Spinal cord (tissue), 10 donors: ENCODE results near the gene UNC79. TPM values are rescaled to one million over a fixed set of nuclear protein-coding genes. Genes with fewer than 3 reads are reported as not detected.

Experiments used
- DNase-seq, 6 donors: peaks; one replicate each; pipeline versions ENCODE4 v3.0.0 to v3.0.0-alpha.2; 2013 to 2015; ENCODE audit warnings: low spot score in 6 of 6, low read depth in 4 of 6
- H3K27ac ChIP-seq: one replicate; pipeline ENCODE4 v1.5.1; 2013; ENCODE audit warnings: low read depth, low read length, control low read depth
- H3K27me3 ChIP-seq: one replicate; pipeline ENCODE4 v1.6.1; 2013; ENCODE audit warnings: low read length; ENCODE audit not compliant: control insufficient read depth, insufficient read depth
- H3K36me3 ChIP-seq: one replicate; pipeline ENCODE4 v1.6.1; 2013; ENCODE audit warnings: low read length; ENCODE audit not compliant: control insufficient read depth, insufficient read depth
- H3K4me1 ChIP-seq: one replicate; pipeline ENCODE4 v1.6.1; 2013; ENCODE audit warnings: low read length; ENCODE audit not compliant: control insufficient read depth, insufficient read depth
- H3K4me3 ChIP-seq: one replicate; pipeline ENCODE4 v1.5.1; 2013; ENCODE audit warnings: low read depth, low read length, control low read depth
- H3K9me3 ChIP-seq: one replicate; pipeline ENCODE4 v1.6.1; 2013; ENCODE audit warnings: low read length; ENCODE audit not compliant: control insufficient read depth, insufficient read depth
- WGBS: methylation state at CpG from one replicate; pipeline ENCODE4 v1.1.5; 2013; ENCODE audit warnings: missing lambda C conversion rate; ENCODE audit not compliant: insufficient coverage; 5-methylcytosine and 5-hydroxymethylcytosine counted together
- polyA plus RNA-seq, 2 donors: library from polyadenylated mRNA; unstranded; fragments of 120-200 nt; gene quantifications; one replicate each; pipeline ENCODE4 v1.2.1, GENCODE V29; 2013; ENCODE audit not compliant: insufficient read length in 2 of 2
- total RNA-seq, 2 donors: library from RNA; depleted of rRNA in 1 of 2; stranded (reverse); fragments of 120-200 nt in 1 of 2; fragments of >200 nt in 1 of 2; gene quantifications; one replicate each; pipeline versions ENCODE4 v1.2.3 to v1.2.4, GENCODE V29; 2013 to 2014
- donor health status: healthy.

UNC79 gene
- total and polyA plus RNA-seq, 4 donors, result 7.9 to 20.7 (median 15.1) TPM

DNA sequence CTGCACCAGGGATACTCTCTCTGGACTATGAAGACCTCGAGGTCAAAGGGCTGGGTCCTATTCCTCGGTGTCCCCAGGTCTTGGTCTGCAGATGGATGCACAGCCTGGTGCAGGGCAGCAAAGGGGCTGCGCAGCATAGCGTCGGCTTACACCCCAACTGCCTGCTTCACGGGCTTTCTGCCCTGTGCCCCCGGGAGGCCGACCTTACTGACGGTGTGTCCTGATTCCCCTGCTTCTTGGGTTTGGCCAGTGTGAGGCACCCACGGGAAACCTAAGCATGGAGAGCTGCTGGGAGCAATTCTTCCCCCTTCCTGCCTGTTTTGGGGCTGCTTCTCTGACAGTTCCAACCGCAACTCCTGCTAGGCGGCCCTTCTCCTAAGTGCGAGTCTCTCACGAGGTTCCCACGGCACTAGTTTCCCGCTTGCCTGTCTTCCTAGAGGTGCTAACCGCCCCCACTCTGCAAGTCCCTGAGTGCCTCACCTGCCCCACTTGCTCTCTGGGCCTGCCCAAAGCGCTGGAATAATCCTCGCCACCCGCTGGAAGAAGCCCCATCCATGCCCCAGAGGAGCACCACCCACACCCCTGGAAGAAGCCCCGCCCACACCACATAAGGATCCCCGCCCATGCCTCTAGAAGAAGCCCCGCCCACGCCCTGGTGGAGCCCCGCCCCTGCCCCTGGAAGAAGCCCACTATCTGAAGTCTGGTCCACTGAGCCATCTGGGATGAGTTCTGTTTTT lies 303.5 kb downstream of the UNC79 start:
- Histone ChIP-seq H3K9me3 (no peaks in the 10 kb centered on the region), H3K27me3 (no peaks in the 10 kb centered on the region), H3K36me3 (peaks cover 42% of the 10 kb centered on the region), H3K27ac (no peak overlapping the region), H3K4me3 (no peak overlapping the region), H3K4me1 (peaks cover 42% of the 10 kb centered on the region)
- WGBS, result 87% methylated on average over 24 of the region's 25 CpGs
- no peak for DNase-seq

DNA sequence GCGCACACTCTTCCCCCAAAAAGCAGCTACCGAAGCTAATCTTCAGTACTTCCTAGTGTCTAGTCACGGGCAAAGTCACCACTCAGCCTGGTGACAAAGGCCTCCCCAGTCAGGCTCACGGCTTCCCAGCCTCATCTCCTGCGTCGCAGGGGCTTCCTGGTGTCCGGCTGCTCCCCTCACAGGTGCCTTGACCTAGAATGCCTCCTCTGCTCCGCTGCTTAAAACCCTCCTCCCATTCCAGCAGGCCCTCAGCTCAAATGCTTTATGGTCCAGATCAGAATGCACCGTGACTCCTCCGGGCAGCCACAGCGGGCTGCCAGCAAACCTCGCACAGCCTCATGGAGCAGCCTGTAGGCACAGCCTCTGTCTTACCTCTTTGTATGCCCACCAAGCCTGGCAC lies 304.5 kb downstream of the UNC79 start:
- H3K36me3 ChIP-seq, result peaks cover 38% of the 10 kb centered on the region
- no peak overlapping the region for H3K4me3 ChIP-seq
- no peaks in the 10 kb centered on the region for H3K9me3 ChIP-seq
- no peaks in the 10 kb centered on the region for H3K27me3 ChIP-seq
- peaks cover 39% of the 10 kb centered on the region for H3K4me1 ChIP-seq
- no peak overlapping the region for H3K27ac ChIP-seq
- DNase-seq, result no peak
- 72% methylated on average over 12 of the region's 12 CpGs for WGBS

DNA sequence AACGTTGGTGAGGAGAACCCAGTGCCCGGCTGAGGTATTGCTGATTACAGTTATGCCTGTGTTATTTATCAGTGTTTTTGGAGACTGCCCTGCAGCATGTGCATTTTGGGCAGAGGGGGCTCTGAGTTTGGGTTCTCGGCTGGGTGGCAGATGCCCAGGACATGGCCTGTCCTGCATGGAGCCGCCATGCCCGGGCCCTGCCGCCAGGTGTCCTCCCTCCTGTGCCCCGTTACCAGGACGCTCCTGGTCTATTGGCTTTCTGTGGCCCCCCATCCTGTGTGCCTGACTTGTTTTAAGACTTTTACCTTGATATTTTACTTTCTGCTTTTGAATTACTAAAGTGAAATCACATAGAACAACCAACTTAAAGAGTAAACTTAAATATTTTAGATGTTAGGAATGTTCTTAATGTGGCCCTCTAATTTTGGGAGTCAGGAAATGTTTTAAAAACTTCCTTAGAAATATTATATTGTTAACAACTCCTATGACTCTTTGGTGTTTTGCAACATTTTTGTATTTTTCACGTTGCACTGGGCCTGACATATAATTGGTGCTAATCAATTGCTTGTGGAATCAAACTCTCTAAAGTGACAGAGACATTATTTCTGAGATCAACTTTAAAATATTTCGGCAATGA lies 305.8 kb downstream of the UNC79 start:
- Histone ChIP-seq H3K27me3 (no peaks in the 10 kb centered on the region), H3K4me3 (no peak overlapping the region), H3K4me1 (peaks cover 50% of the 10 kb centered on the region), H3K27ac (no peak overlapping the region), H3K9me3 (no peaks in the 10 kb centered on the region), H3K36me3 (peaks cover 38% of the 10 kb centered on the region)
- DNase-seq, result no peak
- WGBS, result 71% methylated on average over 4 of the region's 10 CpGs

DNA sequence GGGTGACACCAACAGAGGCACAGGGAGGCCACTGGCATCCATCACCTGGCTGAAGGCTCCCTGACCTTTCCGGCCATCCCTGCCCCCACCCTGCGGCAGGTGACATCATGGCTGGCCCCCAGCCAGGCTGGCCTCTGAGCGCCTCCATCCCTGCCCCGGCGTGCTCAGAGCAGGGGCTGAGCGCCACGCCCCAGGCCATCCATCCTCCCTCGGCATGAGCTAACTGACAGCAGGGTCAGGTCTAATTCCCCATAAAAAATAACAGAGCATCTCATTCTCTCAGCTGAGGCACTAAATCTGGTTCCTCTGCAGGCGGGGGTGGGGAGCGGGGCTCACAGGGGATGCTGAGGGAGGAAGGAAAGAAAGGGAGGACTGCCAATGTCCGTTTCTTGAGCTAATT lies 306.9 kb downstream of the UNC79 start:
- peaks cover 30% of the 10 kb centered on the region for H3K36me3 ChIP-seq
- peak overlapping the region; percentile 6 for H3K27ac ChIP-seq
- 75% methylated on average over 6 of the region's 11 CpGs for WGBS
- no peaks in the 10 kb centered on the region for H3K9me3 ChIP-seq
- no peak for DNase-seq
- no peaks in the 10 kb centered on the region for H3K27me3 ChIP-seq
- no peak overlapping the region for H3K4me3 ChIP-seq
- H3K4me1 ChIP-seq, result peaks cover 54% of the 10 kb centered on the region

DNA sequence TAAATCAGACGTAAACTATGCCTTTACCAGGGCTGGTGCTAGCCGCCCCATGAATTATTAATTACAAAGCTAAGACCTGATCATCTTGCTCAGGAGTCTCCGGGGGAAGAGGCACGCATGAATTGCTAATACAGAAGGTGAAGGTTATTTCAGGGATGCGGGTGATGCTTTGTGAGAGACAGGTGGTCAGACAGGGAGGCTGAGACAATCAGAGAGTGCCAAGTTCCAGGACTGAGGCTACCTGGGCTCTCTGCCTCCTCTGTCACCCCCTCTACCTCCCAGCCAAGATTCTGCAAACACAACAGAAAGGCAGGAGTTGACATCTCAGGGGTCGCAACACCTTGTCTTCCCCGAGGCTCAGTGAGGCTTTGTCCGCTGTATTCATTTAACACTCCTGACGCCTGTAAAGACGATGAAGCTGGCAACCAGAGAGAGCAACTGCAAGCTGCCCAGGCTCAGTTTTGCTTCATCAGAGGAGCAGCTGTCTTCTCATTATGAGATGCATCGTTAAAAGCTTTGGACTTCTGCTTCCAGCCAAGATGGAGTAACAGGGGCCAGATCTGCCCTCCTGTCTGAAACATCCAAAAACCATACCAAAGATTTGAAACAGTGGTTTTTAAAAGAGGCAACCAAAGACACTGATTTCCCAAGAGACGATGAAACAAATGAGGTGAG lies 311.0 kb downstream of the UNC79 start:
- DNase-seq, result peak in 2 of 6 donors; percentile 55 to 72
- H3K4me3 ChIP-seq, result no peak overlapping the region
- H3K36me3 ChIP-seq, result peaks cover 10% of the 10 kb centered on the region
- H3K27me3 ChIP-seq, result no peaks in the 10 kb centered on the region
- 50% methylated on average over 9 of the region's 12 CpGs for WGBS
- H3K9me3 ChIP-seq, result no peaks in the 10 kb centered on the region
- peaks cover 65% of the 10 kb centered on the region for H3K4me1 ChIP-seq
- H3K27ac ChIP-seq, result no peak overlapping the region

DNA sequence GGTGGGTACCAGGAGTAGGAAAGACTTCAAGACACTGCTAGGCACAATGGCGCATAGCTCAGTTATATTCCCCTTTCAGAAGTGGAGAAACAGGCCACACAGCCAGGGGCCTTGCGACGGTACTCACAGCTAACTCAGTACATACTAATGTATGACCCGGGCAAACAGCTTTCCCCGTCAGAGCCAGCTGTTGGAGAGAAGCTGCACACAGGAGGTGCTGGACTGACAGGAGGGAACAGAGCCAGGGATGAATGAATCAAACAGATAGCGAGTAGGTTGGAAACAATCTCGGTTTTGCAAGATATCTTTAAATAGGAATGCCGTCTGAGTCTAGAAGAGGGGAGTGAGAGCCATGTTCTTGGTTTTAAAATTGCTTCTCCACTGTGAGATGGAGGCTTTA lies 312.0 kb downstream of the UNC79 start:
- 65% methylated on average over 8 of the region's 8 CpGs for WGBS
- Histone ChIP-seq H3K4me1 (peaks cover 68% of the 10 kb centered on the region), H3K4me3 (no peak overlapping the region), H3K27ac (no peak overlapping the region), H3K9me3 (no peaks in the 10 kb centered on the region), H3K36me3 (peaks cover 11% of the 10 kb centered on the region), H3K27me3 (no peaks in the 10 kb centered on the region)
- DNase-seq, result no peak

DNA sequence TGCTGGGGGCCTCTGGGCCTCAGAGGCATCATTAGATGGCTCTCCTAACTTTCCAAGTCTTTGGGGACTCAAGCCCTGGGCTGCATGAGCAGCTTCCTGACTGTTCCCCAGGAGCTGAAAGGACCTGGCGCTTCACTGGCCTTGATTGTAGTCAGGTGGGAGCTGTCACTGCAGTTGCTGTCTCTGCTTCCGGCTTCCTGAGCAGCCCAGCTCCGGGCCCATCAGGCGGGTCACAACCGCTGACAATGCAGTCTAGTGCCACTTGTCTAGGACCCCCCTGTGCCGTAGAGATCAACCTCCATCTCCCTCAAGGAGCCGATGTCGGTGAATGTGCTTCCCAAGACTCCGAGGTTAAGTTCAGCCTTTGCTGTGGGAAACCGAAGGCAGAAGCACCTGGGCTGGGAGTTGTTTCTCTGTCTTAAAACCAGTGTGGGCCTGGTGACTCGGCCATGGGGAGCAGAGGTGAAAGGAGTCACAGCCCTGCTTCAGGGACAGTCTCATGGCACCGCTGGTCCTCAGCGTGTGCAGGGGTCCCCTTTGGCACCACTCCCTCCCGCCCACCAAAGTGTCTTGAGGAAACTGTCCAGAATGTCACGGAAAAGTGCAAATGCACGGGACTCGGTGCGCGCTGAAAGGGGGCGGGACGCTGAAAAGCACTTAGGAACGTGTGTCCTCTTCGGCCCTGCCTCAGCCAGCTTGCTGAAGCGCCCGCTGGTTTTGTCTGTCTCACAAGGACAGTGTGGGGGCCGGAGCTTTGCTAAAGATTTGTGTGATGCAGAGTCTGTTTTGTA lies 312.7 kb downstream of the UNC79 start:
- Histone ChIP-seq H3K36me3 (peaks cover 16% of the 10 kb centered on the region), H3K9me3 (no peaks in the 10 kb centered on the region), H3K27me3 (no peaks in the 10 kb centered on the region), H3K4me3 (no peak overlapping the region), H3K27ac (peak overlapping the region; percentile 69), H3K4me1 (peaks cover 72% of the 10 kb centered on the region)
- DNase-seq, result no peak
- WGBS, result 87% methylated on average over 26 of the region's 26 CpGs

DNA sequence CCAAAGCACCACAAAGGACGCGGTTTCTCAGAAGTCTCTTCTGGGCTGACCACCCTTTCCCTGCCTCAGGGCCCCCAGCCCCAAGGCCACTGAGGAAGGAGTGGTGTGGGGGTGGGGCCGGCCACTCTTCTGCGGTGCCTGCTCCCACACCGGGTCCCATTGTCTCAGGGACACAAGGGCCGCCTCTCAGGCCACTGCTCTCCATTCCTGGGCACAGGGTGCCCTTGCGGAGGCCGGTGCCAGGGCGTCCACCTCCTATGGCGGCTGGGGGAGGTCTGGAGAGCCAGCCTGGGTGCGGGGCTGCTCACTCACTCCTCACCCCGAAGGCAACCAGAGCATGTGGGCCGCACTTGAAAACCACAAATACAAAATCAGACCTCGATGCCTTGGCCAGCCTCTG lies 313.4 kb downstream of the UNC79 start:
- WGBS, result 74% methylated on average over 9 of the region's 14 CpGs
- DNase-seq, result peak in 1 of 6 donors; percentile 31
- H3K36me3 ChIP-seq, result peaks cover 16% of the 10 kb centered on the region
- H3K9me3 ChIP-seq, result no peaks in the 10 kb centered on the region
- peaks cover 79% of the 10 kb centered on the region for H3K4me1 ChIP-seq
- peak overlapping the region; percentile 69 for H3K27ac ChIP-seq
- no peaks in the 10 kb centered on the region for H3K27me3 ChIP-seq
- no peak overlapping the region for H3K4me3 ChIP-seq

DNA sequence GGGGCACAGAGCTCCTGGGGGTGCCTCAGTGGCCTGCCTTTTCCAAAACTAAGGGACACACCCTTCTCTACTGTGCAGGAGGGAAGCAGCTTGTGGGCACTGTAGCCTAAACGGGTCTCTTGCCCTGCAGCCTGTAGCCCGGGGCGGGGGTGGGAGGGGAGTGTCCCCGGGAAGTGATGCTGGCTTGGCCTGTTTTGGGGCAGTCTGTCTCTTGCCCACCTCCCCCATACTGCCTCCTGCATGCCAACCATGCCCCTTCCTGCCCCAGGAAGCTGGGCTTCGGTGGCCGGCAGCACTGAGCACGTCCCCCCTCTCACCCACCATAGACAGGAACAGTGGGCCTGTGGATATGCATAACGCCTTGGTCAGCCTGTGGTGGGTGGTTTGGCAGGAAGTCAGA lies 314.1 kb downstream of the UNC79 start:
- Histone ChIP-seq H3K27ac (peak overlapping the region; percentile 69), H3K4me1 (peaks cover 85% of the 10 kb centered on the region), H3K36me3 (peaks cover 16% of the 10 kb centered on the region), H3K4me3 (no peak overlapping the region), H3K9me3 (no peaks in the 10 kb centered on the region), H3K27me3 (no peaks in the 10 kb centered on the region)
- DNase-seq, result no peak
- no CpG with 5 or more reads among the region's 8 CpGs for WGBS
